OCI-LY1 (cell line): Measurements from ENCODE around the gene MOCS1.

ENCODE experiments used
- H2AFZ ChIP-seq: fragments of 200-600 bp; sonication (generic), shearing (Covaris generic); 2 replicates; pipeline ENCODE4 v1.6.0; 2014; ENCODE audit warnings: antibody characterized with exemption, mild to moderate bottlenecking, low read length
- H3F3A ChIP-seq: fragments of 200-600 bp; sonication (generic), shearing (Covaris generic); 2 replicates; pipeline ENCODE4 v1.6.0; 2014; ENCODE audit warnings: mild to moderate bottlenecking, antibody characterized with exemption, low read length, moderate library complexity; ENCODE audit not compliant: insufficient read depth
- H3K27ac ChIP-seq: fragments of 200-600 bp; sonication (generic); 2 replicates; pipeline ENCODE4 v1.5.1; 2014; ENCODE audit warnings: low read length, mixed run types, mild to moderate bottlenecking, low read depth; ENCODE audit not compliant: poor library complexity, severe bottlenecking
- H3K27me3 ChIP-seq: fragments of 200-600 bp; sonication (generic); 2 replicates; pipeline ENCODE4 v1.6.0; 2014; ENCODE audit warnings: antibody characterized with exemption, mild to moderate bottlenecking, low read length, moderate library complexity; ENCODE audit not compliant: insufficient read depth
- H3K36me3 ChIP-seq: fragments of 200-600 bp; sonication (generic); 2 replicates; pipeline ENCODE4 v1.6.1; 2014; ENCODE audit warnings: mild to moderate bottlenecking, antibody characterized with exemption, low read length, moderate library complexity, mixed read lengths; ENCODE audit not compliant: insufficient read depth
- H3K4me1 ChIP-seq: fragments of 200-600 bp; sonication (generic); 2 replicates; pipeline ENCODE4 v1.5.1; 2014; ENCODE audit warnings: mild to moderate bottlenecking, low read length, moderate library complexity; ENCODE audit not compliant: insufficient read depth, severe bottlenecking
- H3K4me2 ChIP-seq: fragments of 200-600 bp; sonication (generic), shearing (Covaris generic); 2 replicates; pipeline ENCODE4 v1.6.1; 2014; ENCODE audit warnings: low read length
- H3K4me3 ChIP-seq: fragments of 200-600 bp; sonication (generic); 2 replicates; pipeline ENCODE4 v1.5.1; 2014; ENCODE audit warnings: low read length, low read depth, mild to moderate bottlenecking, mixed read lengths; ENCODE audit not compliant: poor library complexity, severe bottlenecking
- H3K79me2 ChIP-seq: fragments of 200-600 bp; shearing (Covaris generic); 2 replicates; pipeline ENCODE4 v1.6.1; 2016; ENCODE audit warnings: mixed run types, low read length, mixed read lengths; ENCODE audit not compliant: insufficient read depth
- H3K9ac ChIP-seq: fragments of 200-600 bp; sonication (generic), shearing (Covaris generic); 2 replicates; pipeline ENCODE4 v1.6.1; 2014; ENCODE audit warnings: mild to moderate bottlenecking, low read length, mixed read lengths
- H3K9me2 ChIP-seq: fragments of 200-600 bp; sonication (generic), shearing (Covaris generic); 2 replicates; pipeline ENCODE4 v1.6.1; 2014; ENCODE audit warnings: low read depth, mild to moderate bottlenecking, low read length, mixed read lengths
- H3K9me3 ChIP-seq: fragments of 200-600 bp; shearing (Covaris generic); 2 replicates; pipeline ENCODE4 v1.6.1; 2014; ENCODE audit warnings: low read length, mixed read lengths
- H4K20me1 ChIP-seq: fragments of 200-600 bp; sonication (generic), shearing (Covaris generic); 2 replicates; pipeline ENCODE4 v1.6.0; 2016; ENCODE audit warnings: mild to moderate bottlenecking, low read length; ENCODE audit not compliant: insufficient read depth
- EZH2 ChIP-seq: fragments of 200-600 bp; sonication (generic), shearing (Covaris generic); IDR thresholded peaks from 2 replicates; pipeline ENCODE4 v1.8.0; 2017; ENCODE audit warnings: borderline replicate concordance, mixed run types, mild to moderate bottlenecking, antibody characterized with exemption, low read length, moderate library complexity, mixed read lengths
- TF ChIP-seq, protein P1 (sequence below): fragments of 200-600 bp; sonication (generic), shearing (Covaris generic); IDR thresholded peaks from 2 replicates; pipeline ENCODE4 v1.5.1; 2017; ENCODE audit warnings: mild to moderate bottlenecking, antibody characterized with exemption, low read length, moderate library complexity, mixed read lengths

The MOCS1 gene

DNA sequence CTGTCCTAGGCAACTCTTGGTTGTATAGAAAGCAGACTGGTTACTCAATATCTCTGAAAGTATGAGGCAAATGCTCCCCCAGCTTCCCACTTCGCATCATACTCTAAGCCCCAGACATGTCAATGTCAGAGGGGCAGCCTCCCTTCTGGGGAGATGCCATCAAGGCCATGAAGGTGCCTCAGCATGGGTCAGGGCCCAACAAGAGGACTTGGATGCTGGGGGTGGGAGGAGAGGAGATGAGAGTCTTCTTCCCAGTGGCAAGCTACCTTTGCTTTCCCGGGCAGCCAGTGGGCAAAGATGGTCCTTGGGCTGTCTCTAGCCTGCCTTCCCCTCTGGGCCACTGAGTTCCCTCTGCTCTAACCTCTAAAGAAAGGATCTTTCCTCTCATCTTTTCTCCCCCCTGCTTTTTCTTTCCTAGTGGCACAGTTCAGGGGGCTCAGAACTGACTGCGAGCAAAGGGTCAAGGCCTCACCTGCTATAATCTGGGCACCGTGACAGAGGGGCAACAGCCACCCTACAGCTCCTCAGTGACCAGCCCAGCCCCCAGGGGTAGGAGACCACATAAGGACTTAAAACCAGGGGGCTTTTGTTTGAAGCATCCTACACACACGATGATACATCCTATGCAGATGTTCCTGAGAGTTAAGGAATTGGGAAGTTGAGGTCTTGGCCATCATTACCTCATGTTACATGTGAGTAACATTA is 26.2 kb downstream of the MOCS1 start:
- Histone ChIP-seq H3K9me2 (no peaks in the 10 kb centered on the region), H3K36me3 (no peaks in the 10 kb centered on the region), H3K4me3 (no peak overlapping the region), H3K79me2 (no peaks in the 10 kb centered on the region), H3K4me2 (no peak overlapping the region), H2AFZ (no peak overlapping the region), H3K4me1 (no peaks in the 10 kb centered on the region), H3F3A (no peaks in the 10 kb centered on the region), H4K20me1 (no peaks in the 10 kb centered on the region), H3K27ac (no peak overlapping the region), H3K9ac (no peak overlapping the region), H3K27me3 (no peaks in the 10 kb centered on the region), H3K9me3 (no peaks in the 10 kb centered on the region)
- no peak for TF ChIP-seq EZH2
- TF ChIP-seq, protein P1, sequence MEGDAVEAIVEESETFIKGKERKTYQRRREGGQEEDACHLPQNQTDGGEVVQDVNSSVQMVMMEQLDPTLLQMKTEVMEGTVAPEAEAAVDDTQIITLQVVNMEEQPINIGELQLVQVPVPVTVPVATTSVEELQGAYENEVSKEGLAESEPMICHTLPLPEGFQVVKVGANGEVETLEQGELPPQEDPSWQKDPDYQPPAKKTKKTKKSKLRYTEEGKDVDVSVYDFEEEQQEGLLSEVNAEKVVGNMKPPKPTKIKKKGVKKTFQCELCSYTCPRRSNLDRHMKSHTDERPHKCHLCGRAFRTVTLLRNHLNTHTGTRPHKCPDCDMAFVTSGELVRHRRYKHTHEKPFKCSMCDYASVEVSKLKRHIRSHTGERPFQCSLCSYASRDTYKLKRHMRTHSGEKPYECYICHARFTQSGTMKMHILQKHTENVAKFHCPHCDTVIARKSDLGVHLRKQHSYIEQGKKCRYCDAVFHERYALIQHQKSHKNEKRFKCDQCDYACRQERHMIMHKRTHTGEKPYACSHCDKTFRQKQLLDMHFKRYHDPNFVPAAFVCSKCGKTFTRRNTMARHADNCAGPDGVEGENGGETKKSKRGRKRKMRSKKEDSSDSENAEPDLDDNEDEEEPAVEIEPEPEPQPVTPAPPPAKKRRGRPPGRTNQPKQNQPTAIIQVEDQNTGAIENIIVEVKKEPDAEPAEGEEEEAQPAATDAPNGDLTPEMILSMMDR, result no peak

DNA sequence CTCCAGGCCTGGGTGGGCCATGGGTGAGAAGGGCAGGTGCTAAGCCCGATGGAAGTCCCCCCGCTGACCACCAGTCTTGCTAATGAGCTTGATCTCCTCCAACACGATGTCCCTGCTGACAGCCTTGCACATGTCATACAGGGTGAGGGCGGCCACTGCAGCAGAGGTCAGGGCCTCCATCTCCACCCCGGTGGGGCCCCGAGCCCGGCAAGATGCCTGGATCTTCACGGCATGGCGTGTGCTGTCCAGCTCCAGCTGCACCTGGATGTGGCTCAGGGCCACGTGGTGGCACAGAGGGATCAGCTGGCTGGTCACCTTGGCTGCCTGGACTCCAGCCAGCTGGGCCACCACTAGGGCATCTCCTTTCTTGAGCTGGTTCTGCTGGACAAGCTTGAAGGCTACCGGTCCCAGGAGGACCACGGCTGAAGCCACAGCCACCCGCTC is 27.9 kb downstream of the MOCS1 start:
- Histone ChIP-seq H3K79me2 (no peaks in the 10 kb centered on the region), H3K9me2 (no peaks in the 10 kb centered on the region), H2AFZ (no peak overlapping the region), H3F3A (no peaks in the 10 kb centered on the region), H3K4me1 (no peaks in the 10 kb centered on the region), H3K27ac (no peak overlapping the region), H3K9me3 (no peaks in the 10 kb centered on the region), H3K9ac (no peak overlapping the region), H4K20me1 (no peaks in the 10 kb centered on the region), H3K4me2 (no peak overlapping the region), H3K36me3 (no peaks in the 10 kb centered on the region), H3K27me3 (no peaks in the 10 kb centered on the region), H3K4me3 (no peak overlapping the region)
- TF ChIP-seq, protein P1, result no peak
- TF ChIP-seq EZH2, result no peak

DNA sequence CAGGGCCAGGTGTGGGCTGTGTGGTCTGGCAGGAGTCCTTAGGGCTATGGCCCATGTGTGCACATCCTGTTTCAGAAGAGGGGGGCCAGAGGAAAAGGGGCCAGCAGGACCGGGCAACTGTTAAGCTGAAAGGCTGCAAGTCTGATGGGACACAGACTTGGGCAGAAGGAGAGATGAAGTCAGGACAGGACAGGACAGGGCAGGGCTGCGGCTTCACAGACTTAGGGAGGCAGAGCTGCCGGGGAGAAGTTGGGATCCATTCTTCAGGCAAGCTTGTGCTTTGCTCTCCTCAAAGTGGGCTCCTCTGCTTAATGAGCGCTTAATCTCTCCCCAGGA is 28.7 kb downstream of the MOCS1 start:
- no peaks in the 10 kb centered on the region for H3K9me3 ChIP-seq
- H3F3A ChIP-seq, result no peaks in the 10 kb centered on the region
- H3K4me3 ChIP-seq, result no peak overlapping the region
- H4K20me1 ChIP-seq, result no peaks in the 10 kb centered on the region
- H3K4me1 ChIP-seq, result no peaks in the 10 kb centered on the region
- TF ChIP-seq, protein P1, result no peak
- TF ChIP-seq EZH2, result no peak
- H3K9me2 ChIP-seq, result no peaks in the 10 kb centered on the region
- no peaks in the 10 kb centered on the region for H3K27me3 ChIP-seq
- H3K9ac ChIP-seq, result no peak overlapping the region
- no peak overlapping the region for H3K4me2 ChIP-seq
- H3K79me2 ChIP-seq, result no peaks in the 10 kb centered on the region
- H2AFZ ChIP-seq, result no peak overlapping the region
- H3K27ac ChIP-seq, result no peak overlapping the region
- no peaks in the 10 kb centered on the region for H3K36me3 ChIP-seq
